Loucy (cell line): ENCODE results near the gene TOM1L2.

Source experiments
- H2AFZ ChIP-seq: fragments of 200-600 bp; sonication (generic); 2 replicates; pipeline ENCODE4 v1.6.0; 2016; ENCODE audit warnings: antibody characterized with exemption, mild to moderate bottlenecking, low read length, moderate library complexity
- H3F3A ChIP-seq: fragments of 200-600 bp; 2 replicates; pipeline ENCODE4 v1.6.0; 2016; ENCODE audit warnings: antibody characterized with exemption, low read depth, mild to moderate bottlenecking
- H3K27me3 ChIP-seq: fragments of 200-600 bp; sonication (generic); 2 replicates; pipeline ENCODE4 v1.6.1; 2014; ENCODE audit warnings: low read length, mild to moderate bottlenecking; ENCODE audit not compliant: insufficient read depth, poor library complexity, severe bottlenecking
- H3K36me3 ChIP-seq: fragments of 200-600 bp; sonication (generic); 2 replicates; pipeline ENCODE4 v1.6.1; 2016; ENCODE audit warnings: low read length; ENCODE audit not compliant: insufficient read depth
- H3K4me1 ChIP-seq: fragments of 200-600 bp; sonication (generic); 2 replicates; pipeline ENCODE4 v1.5.1; 2014; ENCODE audit warnings: low read length, mild to moderate bottlenecking; ENCODE audit not compliant: insufficient read depth, poor library complexity, severe bottlenecking
- H3K4me2 ChIP-seq: fragments of 200-600 bp; sonication (generic); 2 replicates; pipeline ENCODE4 v1.6.0; 2014; ENCODE audit warnings: antibody characterized with exemption, low read length, low read depth, mild to moderate bottlenecking; ENCODE audit not compliant: poor library complexity, severe bottlenecking
- H3K4me3 ChIP-seq: fragments of 200-600 bp; sonication (generic); 2 replicates; pipeline ENCODE4 v1.5.1; 2014; ENCODE audit warnings: low read length, mild to moderate bottlenecking, mixed read lengths; ENCODE audit not compliant: poor library complexity, severe bottlenecking
- H3K79me2 ChIP-seq: fragments of 200-600 bp; sonication (generic); 2 replicates; pipeline ENCODE4 v1.6.1; 2014; ENCODE audit warnings: low read length; ENCODE audit not compliant: insufficient read depth
- H3K9ac ChIP-seq: fragments of 200-600 bp; sonication (generic); 2 replicates; pipeline ENCODE4 v1.6.0; 2014; ENCODE audit warnings: mild to moderate bottlenecking, low read depth, low read length, moderate library complexity; ENCODE audit not compliant: poor library complexity, severe bottlenecking
- H3K9me2 ChIP-seq: fragments of 200-600 bp; sonication (generic); replicated peaks from 2 replicates; pipeline ENCODE4 v1.6.1; 2016; ENCODE audit warnings: low read depth, low read length, mixed read lengths
- H3K9me3 ChIP-seq: fragments of 200-600 bp; sonication (generic); 2 replicates; pipeline ENCODE4 v1.6.1; 2014; ENCODE audit warnings: mild to moderate bottlenecking, antibody characterized with exemption, low read length, low read depth; ENCODE audit not compliant: insufficient read depth
- H4K20me1 ChIP-seq: fragments of 200-600 bp; sonication (generic); 2 replicates; pipeline ENCODE4 v1.6.0; 2014; ENCODE audit warnings: antibody characterized with exemption, low read length, mild to moderate bottlenecking; ENCODE audit not compliant: insufficient read depth, poor library complexity, severe bottlenecking
- CTCF ChIP-seq: fragments of 200-600 bp; sonication (generic); conservative IDR thresholded peaks from 2 replicates; pipeline ENCODE4 v1.5.1; 2014; ENCODE audit warnings: mild to moderate bottlenecking, antibody characterized with exemption, low read length
- EZH2phosphoT487 ChIP-seq: fragments of 200-600 bp; IDR thresholded peaks from 2 replicates; pipeline ENCODE4 v1.6.1; 2018; ENCODE audit warnings: antibody characterized with exemption, mild to moderate bottlenecking, moderate library complexity, borderline replicate concordance

The TOM1L2 gene

GRCh38 chr17:17966399-17966798, 5.8 kb downstream of the TOM1L2 start:
- no peak for TF ChIP-seq CTCF
- no peak for TF ChIP-seq EZH2phosphoT487
- H3K4me2 ChIP-seq: no peak overlapping the region
- H3K36me3 ChIP-seq: no peaks in the 10 kb centered on the region
- H3K9me2 ChIP-seq: no peaks in the 10 kb centered on the region
- H3K9ac ChIP-seq: no peak overlapping the region
- H3K9me3 ChIP-seq: no peaks in the 10 kb centered on the region
- H3K4me1 ChIP-seq: peaks cover 13% of the 10 kb centered on the region
- H4K20me1 ChIP-seq: peaks cover 2% of the 10 kb centered on the region
- H3F3A ChIP-seq: no peaks in the 10 kb centered on the region
- no peak overlapping the region for H2AFZ ChIP-seq
- no peak overlapping the region for H3K4me3 ChIP-seq
- H3K79me2 ChIP-seq: peaks cover 12% of the 10 kb centered on the region; the same call in 1 of the 2 replicates
- no peaks in the 10 kb centered on the region for H3K27me3 ChIP-seq

- no peaks in the 10 kb centered on the region for H4K20me1 ChIP-seq
- no peak overlapping the region for H3K4me2 ChIP-seq
- no peaks in the 10 kb centered on the region for H3K9me3 ChIP-seq
- TF ChIP-seq EZH2phosphoT487: no peak
- TF ChIP-seq CTCF: no peak
- no peak overlapping the region for H3K4me3 ChIP-seq
- H3K27me3 ChIP-seq: no peaks in the 10 kb centered on the region
- no peaks in the 10 kb centered on the region for H3K36me3 ChIP-seq
- H3F3A ChIP-seq: no peaks in the 10 kb centered on the region
- H3K9ac ChIP-seq: no peak overlapping the region
- H3K9me2 ChIP-seq: no peaks in the 10 kb centered on the region
- peaks cover 5% of the 10 kb centered on the region for H3K4me1 ChIP-seq
- H3K79me2 ChIP-seq: peaks cover 6% of the 10 kb centered on the region; the same call in 1 of the 2 replicates
- no peak overlapping the region for H2AFZ ChIP-seq
These were observed 7.0 kb downstream of the TOM1L2 start for GRCh38 chr17:17965152-17965721.

GRCh38 chr17:17964710-17965109, 7.5 kb downstream of the TOM1L2 start:
- H3K4me3 ChIP-seq: no peak overlapping the region
- H2AFZ ChIP-seq: no peak overlapping the region
- no peaks in the 10 kb centered on the region for H3F3A ChIP-seq
- no peak overlapping the region for H3K4me2 ChIP-seq
- no peaks in the 10 kb centered on the region for H3K9me2 ChIP-seq
- no peaks in the 10 kb centered on the region for H4K20me1 ChIP-seq
- no peaks in the 10 kb centered on the region for H3K36me3 ChIP-seq
- peaks cover 4% of the 10 kb centered on the region for H3K4me1 ChIP-seq
- H3K9me3 ChIP-seq: no peaks in the 10 kb centered on the region
- H3K9ac ChIP-seq: no peak overlapping the region
- TF ChIP-seq EZH2phosphoT487: no peak
- TF ChIP-seq CTCF: no peak
- peaks cover 6% of the 10 kb centered on the region; the same call in 1 of the 2 replicates for H3K79me2 ChIP-seq
- no peaks in the 10 kb centered on the region for H3K27me3 ChIP-seq
